SK-N-MC (cell line): ENCODE results near the gene BICD1.

Experiments used
- EZH2 ChIP-seq: fragments of 200-600 bp; sonication (generic); IDR thresholded peaks from one replicate; pipeline ENCODE4 v1.6.1; 2017; ENCODE audit warnings: antibody characterized with exemption
- FOXP2 ChIP-seq: optimal IDR thresholded peaks from 2 replicates; pipeline ENCODE3; 2011; ENCODE audit warnings: mild to moderate bottlenecking, moderate library complexity; ENCODE audit not compliant: insufficient read depth; ENCODE audit errors: extremely low read length, control extremely low read depth
- POLR2AphosphoS5 ChIP-seq: IDR thresholded peaks from 2 replicates; pipeline ENCODE4 v1.6.1; 2012; ENCODE audit warnings: mild to moderate bottlenecking, low read depth, low read length, borderline replicate concordance

GRCh38 chr12:32344047-32344446 lies 237.4 kb downstream of the BICD1 start:
- TF ChIP-seq POLR2AphosphoS5 = no peak
- TF ChIP-seq EZH2 = no peak
- TF ChIP-seq FOXP2 = no peak
